ENCODE results near the gene POMT1.

Gene POMT1

DNA sequence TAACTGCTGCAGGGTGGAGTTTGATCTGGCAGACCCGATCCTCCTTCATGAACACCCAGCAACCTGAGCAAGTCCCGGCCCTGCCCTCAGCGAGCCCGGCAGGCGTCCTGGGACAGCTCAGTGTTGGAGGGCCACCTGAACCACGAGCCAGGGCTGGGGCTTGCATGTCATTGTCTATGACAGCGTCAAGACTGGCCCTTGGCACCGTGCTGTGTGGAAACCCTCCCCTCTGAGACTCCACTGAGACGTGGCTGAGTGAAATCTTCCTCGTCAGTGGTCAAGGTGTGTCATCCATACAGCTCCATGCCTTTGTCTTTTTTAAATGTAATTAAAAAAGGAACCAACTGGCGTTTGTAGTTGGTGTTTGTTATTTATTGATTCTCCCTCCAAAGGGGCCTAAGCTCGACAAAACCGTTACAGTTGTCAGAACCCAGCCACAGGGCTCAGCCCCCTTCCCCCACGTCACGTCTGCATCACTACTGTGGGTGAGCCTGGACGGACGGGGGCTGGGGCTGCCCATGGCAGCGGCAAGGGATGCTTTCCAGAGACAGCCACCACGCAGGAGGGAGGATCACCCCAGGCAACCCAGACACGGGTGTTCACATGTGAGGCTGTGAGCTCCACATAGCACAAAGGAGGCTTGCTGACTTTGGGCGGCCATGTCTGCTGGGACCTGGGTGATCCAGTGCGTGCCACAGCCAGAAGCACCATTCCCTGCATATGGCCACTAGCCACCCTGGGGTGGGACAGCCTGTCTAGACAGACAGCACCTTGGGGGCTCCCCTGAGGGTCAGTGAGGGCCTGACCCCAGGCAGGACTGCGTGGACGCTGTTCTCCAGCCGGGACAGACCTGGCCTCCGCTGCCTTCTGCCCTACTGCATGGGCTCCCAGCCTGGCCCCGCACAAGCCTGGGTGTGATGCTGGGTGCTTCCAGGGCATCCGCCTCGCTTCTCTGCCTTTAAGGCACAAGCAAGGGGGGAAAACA is 21.0 kb downstream of the POMT1 start:
- Histone ChIP-seq H3K27ac (ENCODE audit: insufficient read depth, low read depth, low read length, poor library complexity, severe bottlenecking) (no peak overlapping the region), H3K27me3 (ENCODE audit: control insufficient read depth, insufficient read depth, low read length, poor library complexity, severe bottlenecking) (no peaks in the 10 kb centered on the region), H3K9me3 (ENCODE audit: control insufficient read depth, low read length) (no peaks in the 10 kb centered on the region), H3K36me3 (ENCODE audit: control insufficient read depth, insufficient read depth, low read length) (peaks cover 53% of the 10 kb centered on the region), H3K4me1 (ENCODE audit: control insufficient read depth, insufficient read depth, low read length) (no peaks in the 10 kb centered on the region), H3K4me3 (ENCODE audit: insufficient read depth, low read depth, low read length) (no peak overlapping the region)
- WGBS, 2 experiments: 93 to 94% methylated on average over 29 of the region's 29 CpGs

DNA sequence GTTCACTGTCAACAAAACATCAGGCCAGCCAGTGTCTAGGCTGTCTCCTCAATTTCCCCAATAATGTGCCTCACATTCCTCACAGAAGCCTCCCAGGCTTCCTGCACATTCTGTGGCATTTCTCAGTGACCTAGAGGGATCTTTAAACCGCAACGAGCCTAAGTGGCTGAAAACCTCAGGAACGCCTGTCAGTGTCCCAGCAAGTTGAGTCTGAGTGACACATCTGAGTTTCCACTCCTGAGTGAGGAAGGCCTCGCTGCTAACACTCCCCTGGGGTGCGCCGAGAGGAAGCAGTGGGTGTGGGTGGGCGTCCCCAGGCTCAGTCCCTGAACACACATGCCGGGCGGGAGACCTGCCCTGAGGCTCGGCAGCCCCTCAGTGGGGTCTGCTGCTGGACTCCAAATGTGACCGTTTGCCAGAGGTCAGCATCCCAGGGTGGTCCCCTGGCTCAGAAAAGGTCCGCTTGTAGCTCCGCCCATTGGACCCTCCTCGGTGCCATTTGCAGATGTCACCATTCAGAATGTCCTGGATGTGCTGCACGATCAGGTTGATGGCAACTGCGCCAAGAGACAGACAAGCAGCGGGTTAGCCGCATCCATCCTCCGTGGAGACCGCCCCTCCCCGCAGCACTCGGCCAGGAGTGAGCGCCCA is 22.1 kb downstream of the POMT1 start:
- 94 to 95% methylated on average over 23 of the region's 23 CpGs for WGBS, 2 experiments
- peaks cover 52% of the 10 kb centered on the region for H3K36me3 ChIP-seq (ENCODE audit: control insufficient read depth, insufficient read depth, low read length)
- no peak overlapping the region for H3K4me3 ChIP-seq (ENCODE audit: insufficient read depth, low read depth, low read length)
- no peaks in the 10 kb centered on the region for H3K27me3 ChIP-seq (ENCODE audit: control insufficient read depth, insufficient read depth, low read length, poor library complexity, severe bottlenecking)
- no peak overlapping the region for H3K27ac ChIP-seq (ENCODE audit: insufficient read depth, low read depth, low read length, poor library complexity, severe bottlenecking)
- H3K4me1 ChIP-seq (ENCODE audit: control insufficient read depth, insufficient read depth, low read length): peaks cover 3% of the 10 kb centered on the region
- H3K9me3 ChIP-seq (ENCODE audit: control insufficient read depth, low read length): no peaks in the 10 kb centered on the region

DNA sequence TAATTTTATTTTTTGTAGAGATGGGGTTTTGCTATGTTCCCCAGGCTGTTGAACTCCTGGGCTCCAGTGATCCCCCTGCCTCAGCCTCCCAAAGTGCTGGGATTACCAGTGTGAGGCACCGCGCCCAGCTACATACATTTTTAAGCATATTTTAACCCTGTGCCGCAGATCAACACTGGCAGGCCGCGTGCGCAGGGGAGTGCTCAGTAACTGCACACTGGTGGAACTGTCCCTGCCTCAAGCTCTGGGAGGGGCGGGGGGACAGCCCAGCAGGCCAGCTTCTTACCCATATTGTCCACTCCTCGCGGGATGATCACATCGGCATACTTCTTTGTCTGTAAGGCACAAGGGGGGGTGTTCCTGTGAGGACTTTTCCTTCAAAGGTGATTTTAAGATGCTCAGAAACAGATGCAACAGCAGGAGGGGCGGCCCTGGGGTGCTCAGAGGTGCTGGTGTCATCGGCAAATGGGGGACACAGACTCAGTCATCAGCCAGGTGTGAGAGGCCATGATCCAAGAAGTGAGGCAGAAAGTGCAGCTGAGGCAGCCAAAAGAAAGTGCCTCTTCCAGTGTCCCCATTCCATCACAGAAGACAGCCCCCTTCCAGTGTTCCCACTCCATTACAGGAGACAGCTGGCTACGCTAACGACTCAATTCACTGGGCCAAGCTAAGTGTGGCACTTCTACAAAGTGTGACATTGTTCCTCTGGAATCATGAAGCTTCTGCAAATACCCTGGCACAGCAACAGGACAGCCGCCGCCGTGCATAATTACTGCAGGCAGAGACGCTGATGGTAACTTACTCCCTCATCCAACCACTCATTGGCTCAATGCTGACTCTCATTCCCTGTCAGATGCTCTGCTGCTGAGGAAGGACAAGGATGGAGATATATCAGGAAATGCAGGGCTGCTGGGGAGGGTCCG is 23.2 kb downstream of the POMT1 start:
- Histone ChIP-seq H3K9me3 (ENCODE audit: control insufficient read depth, low read length) (no peaks in the 10 kb centered on the region), H3K27ac (ENCODE audit: insufficient read depth, low read depth, low read length, poor library complexity, severe bottlenecking) (no peak overlapping the region), H3K4me3 (ENCODE audit: insufficient read depth, low read depth, low read length) (no peak overlapping the region), H3K27me3 (ENCODE audit: control insufficient read depth, insufficient read depth, low read length, poor library complexity, severe bottlenecking) (no peaks in the 10 kb centered on the region), H3K36me3 (ENCODE audit: control insufficient read depth, insufficient read depth, low read length) (peaks cover 42% of the 10 kb centered on the region), H3K4me1 (ENCODE audit: control insufficient read depth, insufficient read depth, low read length) (peaks cover 7% of the 10 kb centered on the region)
- WGBS, 2 experiments: 89 to 92% methylated on average over 19 of the region's 19 CpGs

DNA sequence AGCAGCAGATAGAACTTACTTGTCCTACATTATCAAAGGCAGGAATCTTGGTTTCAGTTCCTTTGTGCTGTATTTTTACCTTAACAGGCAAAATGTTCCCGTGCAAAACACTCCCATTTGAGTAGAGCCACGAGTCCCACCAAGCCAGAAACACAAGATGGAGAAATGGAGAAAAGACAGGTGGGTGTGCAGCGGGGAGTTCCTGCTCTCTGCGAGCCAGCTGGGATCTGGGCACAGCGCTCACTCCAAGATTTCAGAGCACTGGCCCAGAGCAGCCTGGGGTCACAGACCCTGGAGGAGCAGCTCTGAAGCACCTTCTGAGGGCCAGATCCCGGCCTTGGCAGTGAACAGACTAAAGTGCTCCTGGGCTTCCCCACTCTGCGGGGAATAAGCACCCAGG is 25.5 kb downstream of the POMT1 start:
- Histone ChIP-seq H3K27me3 (ENCODE audit: control insufficient read depth, insufficient read depth, low read length, poor library complexity, severe bottlenecking) (no peaks in the 10 kb centered on the region), H3K27ac (ENCODE audit: insufficient read depth, low read depth, low read length, poor library complexity, severe bottlenecking) (no peak overlapping the region), H3K4me3 (ENCODE audit: insufficient read depth, low read depth, low read length) (no peak overlapping the region), H3K4me1 (ENCODE audit: control insufficient read depth, insufficient read depth, low read length) (peaks cover 7% of the 10 kb centered on the region), H3K36me3 (ENCODE audit: control insufficient read depth, insufficient read depth, low read length) (peaks cover 37% of the 10 kb centered on the region), H3K9me3 (ENCODE audit: control insufficient read depth, low read length) (no peaks in the 10 kb centered on the region)
- WGBS, 2 experiments: 96 to 97% methylated on average over 7 of the region's 7 CpGs

DNA sequence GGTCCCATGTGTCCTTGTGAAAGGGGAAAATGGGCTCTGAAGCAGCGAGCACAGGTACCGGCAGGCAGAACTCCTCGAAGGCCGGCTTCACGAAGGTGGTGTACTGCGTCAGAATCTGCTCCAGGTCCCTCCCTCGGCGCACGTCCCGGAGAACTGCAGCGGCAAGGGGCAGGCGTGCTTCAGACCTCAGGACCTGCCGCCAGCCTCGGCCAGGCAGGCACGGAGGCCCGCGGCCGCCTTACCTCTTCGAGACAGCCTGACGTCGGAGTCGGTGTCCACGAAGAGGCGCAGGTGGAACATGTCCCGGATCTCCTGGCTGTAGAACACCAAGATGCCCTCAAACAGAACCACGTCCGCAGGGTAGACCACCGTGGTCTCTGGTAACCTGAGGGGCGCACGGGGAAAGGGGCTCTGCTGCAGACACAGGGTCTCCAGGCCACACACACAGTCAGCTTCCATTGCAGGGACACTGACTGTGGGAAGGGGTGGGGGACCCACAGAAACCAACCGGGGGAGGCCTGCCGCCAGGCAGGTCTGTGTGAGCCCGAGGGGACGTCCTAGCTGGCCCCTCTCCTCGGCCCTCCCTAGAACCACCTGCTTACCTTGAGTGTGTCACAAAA is 26.3 kb downstream of the POMT1 start:
- WGBS, 2 experiments: 96 to 97% methylated on average over 35 of the region's 35 CpGs
- no peaks in the 10 kb centered on the region for H3K27me3 ChIP-seq (ENCODE audit: control insufficient read depth, insufficient read depth, low read length, poor library complexity, severe bottlenecking)
- no peaks in the 10 kb centered on the region for H3K9me3 ChIP-seq (ENCODE audit: control insufficient read depth, low read length)
- peaks cover 7% of the 10 kb centered on the region for H3K4me1 ChIP-seq (ENCODE audit: control insufficient read depth, insufficient read depth, low read length)
- H3K27ac ChIP-seq (ENCODE audit: insufficient read depth, low read depth, low read length, poor library complexity, severe bottlenecking): no peak overlapping the region
- no peak overlapping the region for H3K4me3 ChIP-seq (ENCODE audit: insufficient read depth, low read depth, low read length)
- H3K36me3 ChIP-seq (ENCODE audit: control insufficient read depth, insufficient read depth, low read length): peaks cover 37% of the 10 kb centered on the region

DNA sequence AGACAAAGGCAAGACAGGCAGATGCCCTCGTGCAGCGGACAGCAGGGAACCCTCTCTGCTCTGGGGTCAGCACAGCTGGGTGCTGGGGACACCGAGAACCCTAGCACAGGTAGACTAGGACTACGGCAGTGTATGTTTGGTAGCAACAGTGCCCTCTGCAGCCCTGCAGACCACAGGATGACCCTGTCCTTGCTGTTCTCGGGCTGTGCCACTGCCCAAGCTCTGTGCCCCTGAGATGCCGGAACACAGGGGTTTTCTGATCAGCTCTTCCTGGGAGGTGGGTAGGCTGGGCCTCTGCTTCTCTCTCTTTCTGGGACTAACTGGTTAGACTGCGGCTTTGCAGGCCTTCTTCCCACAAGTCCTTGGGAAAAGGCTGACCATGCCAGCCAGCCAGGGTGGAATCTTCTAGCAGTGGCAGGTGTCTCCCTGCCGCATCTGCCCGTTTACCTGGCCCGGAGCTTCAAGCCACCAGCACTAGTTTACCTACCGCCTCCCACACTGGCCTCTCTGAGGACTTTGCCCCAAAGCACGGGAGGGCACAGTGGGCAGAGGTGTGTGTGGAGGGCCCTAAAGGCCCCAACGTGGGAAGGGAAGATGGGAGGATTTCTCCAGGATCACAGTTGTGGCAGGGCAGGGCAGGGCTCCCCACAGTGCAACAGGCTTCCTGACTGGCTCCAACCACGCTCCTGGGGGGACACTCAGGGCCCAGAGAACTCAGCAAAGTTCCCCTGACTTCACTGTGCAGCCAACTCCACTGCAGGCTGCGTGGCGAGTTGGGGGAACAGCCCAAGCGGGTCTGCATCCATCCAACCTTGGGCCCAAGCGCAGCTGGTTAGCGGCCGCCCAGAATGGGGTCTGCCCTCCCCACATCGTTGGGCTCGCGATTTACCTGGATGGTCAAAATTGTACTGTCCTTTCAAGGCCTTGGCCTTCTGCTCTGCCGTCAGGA is 27.2 kb downstream of the POMT1 start:
- Histone ChIP-seq H3K4me3 (ENCODE audit: insufficient read depth, low read depth, low read length) (peak overlapping the region; percentile 80), H3K4me1 (ENCODE audit: control insufficient read depth, insufficient read depth, low read length) (peaks cover 7% of the 10 kb centered on the region), H3K9me3 (ENCODE audit: control insufficient read depth, low read length) (no peaks in the 10 kb centered on the region), H3K27me3 (ENCODE audit: control insufficient read depth, insufficient read depth, low read length, poor library complexity, severe bottlenecking) (no peaks in the 10 kb centered on the region), H3K36me3 (ENCODE audit: control insufficient read depth, insufficient read depth, low read length) (peaks cover 37% of the 10 kb centered on the region), H3K27ac (ENCODE audit: insufficient read depth, low read depth, low read length, poor library complexity, severe bottlenecking) (no peak overlapping the region)
- 69 to 71% methylated on average over 24 of the region's 24 CpGs for WGBS, 2 experiments

DNA sequence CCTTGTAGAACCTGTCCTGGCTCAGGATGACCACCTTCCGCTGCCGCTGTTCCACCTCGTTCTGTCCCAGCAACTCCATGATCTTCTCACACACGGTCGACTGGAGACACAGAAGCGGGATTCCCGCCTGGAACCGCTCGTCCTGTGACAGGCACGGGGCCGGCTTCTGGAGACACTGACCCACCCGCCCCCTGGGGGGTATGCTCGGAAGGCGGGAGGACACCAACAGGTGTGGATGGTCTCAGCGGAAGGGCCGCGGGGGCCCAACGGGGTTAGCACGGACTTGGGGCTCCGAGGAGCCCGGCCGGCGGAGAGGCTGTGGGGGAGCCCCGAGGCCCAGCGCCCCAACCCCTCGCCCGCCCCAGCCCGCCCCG is 27.8 kb downstream of the POMT1 start:
- Histone ChIP-seq H3K9me3 (ENCODE audit: control insufficient read depth, low read length) (no peaks in the 10 kb centered on the region), H3K27ac (ENCODE audit: insufficient read depth, low read depth, low read length, poor library complexity, severe bottlenecking) (no peak overlapping the region), H3K4me3 (ENCODE audit: insufficient read depth, low read depth, low read length) (peak overlapping the region; percentile 80), H3K27me3 (ENCODE audit: control insufficient read depth, insufficient read depth, low read length, poor library complexity, severe bottlenecking) (no peaks in the 10 kb centered on the region), H3K4me1 (ENCODE audit: control insufficient read depth, insufficient read depth, low read length) (peaks cover 7% of the 10 kb centered on the region), H3K36me3 (ENCODE audit: control insufficient read depth, insufficient read depth, low read length) (peaks cover 37% of the 10 kb centered on the region)
- 2% methylated on average over 29 of the region's 29 CpGs for WGBS, 2 experiments

DNA sequence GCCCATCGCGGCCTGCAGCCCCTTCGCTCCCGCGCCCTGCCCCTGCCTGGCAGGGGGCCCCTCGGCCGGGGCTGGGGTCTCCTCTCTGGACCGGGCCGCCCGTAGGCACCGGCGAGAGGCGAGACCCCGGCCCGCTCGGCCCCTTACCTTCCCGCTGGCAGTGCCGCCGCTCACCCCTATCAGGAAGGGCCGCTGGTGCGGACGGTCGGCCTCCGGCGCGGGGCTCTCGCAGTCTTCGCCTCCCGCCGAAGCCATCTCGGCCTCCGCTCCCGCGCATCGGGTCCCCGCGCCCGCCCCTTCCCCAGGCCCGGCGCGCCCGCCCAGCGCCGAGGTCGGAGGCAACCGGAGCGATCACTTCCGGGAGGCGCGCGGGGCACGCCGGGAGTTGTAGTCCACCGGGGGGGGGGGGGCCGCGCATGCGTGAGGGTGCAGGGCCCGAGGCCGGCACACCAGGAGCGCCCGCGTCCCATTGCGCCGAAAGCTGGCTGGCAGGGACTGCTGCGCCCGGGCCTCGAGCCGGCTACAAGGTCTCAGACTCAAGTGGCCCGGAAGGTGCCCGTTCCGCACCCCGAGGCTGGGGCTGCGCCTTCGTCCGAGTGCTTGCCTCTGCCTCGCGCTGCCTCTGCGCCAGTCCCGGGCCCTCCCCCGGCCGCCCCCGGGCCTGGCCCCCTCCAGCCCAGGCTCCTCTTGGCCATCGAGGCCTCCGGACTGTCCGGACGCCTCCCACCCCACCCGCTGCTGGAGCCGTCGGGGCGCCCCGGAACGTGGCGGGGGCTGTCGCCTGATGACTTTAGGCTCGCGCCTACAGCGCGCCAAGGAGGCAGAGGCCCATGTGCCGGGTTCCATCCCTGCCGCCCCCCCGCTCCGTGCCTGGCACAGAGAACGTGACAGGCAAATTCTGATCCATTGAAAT is 28.5 kb downstream of the POMT1 start, which contains the start of gene UCK1:
Gene UCK1, minus strand, starts transcription at position 344 of the 913 bp plus-strand sequence. Its CDS starts 89 bp downstream, at position 255.
- Histone ChIP-seq H3K4me3 (ENCODE audit: insufficient read depth, low read depth, low read length) (peak within 1 kb of the TSS; percentile 80), H3K9me3 (ENCODE audit: control insufficient read depth, low read length) (no peaks in the 10 kb centered on the region), H3K4me1 (ENCODE audit: control insufficient read depth, insufficient read depth, low read length) (peaks cover 7% of the 10 kb centered on the region), H3K27ac (ENCODE audit: insufficient read depth, low read depth, low read length, poor library complexity, severe bottlenecking) (no peak within 1 kb of the TSS), H3K27me3 (ENCODE audit: control insufficient read depth, insufficient read depth, low read length, poor library complexity, severe bottlenecking) (no peaks in the 10 kb centered on the region), H3K36me3 (ENCODE audit: control insufficient read depth, insufficient read depth, low read length) (peaks cover 33% of the 10 kb centered on the region)
- WGBS, 2 experiments: 19 to 21% methylated on average over 103 of the region's 103 CpGs

Measured in ectodermal cell (in vitro differentiated cells).